ENCODE measurements around the gene TBC1D14.

The TBC1D14 gene

DNA sequence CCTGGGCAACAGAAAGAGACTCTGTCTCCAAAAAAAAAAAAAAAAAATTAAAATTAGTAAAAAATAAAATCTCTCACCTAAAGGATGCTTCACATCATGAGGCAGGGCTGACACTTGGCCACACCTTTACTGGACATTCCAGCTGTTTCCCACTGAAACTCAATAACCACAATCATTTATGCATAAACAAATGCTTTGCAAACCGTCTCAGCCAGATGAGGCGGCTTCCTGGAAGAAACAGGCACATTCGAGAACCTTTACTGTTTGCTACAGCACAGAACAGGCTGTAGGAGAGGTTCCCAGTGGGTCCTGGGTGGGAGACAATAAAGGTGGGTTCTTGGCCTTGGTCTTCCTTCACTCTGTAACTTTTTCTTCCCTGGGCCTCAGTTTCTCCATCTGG, 10.9 kb upstream of the TBC1D14 start:
- no peak overlapping the region for H2BK120ac ChIP-seq (ENCODE audit: insufficient read depth, low read length, poor library complexity)
- no peak overlapping the region for H3K4me2 ChIP-seq (ENCODE audit: low read length)
- no peak overlapping the region for H4K91ac ChIP-seq (ENCODE audit: low read depth, low read length)
- no peak for DNase-seq
- H2BK5ac ChIP-seq (ENCODE audit: low read depth, low read length, poor library complexity), result no peak overlapping the region
- H3K4me1 ChIP-seq (ENCODE audit: control insufficient read depth in 1 of 2, insufficient read depth in 2 of 2, low read length in 2 of 2), result no peaks in the 10 kb centered on the region
- no peak overlapping the region for H3K14ac ChIP-seq (ENCODE audit: low read length)
- no peak overlapping the region for H2AFZ ChIP-seq (ENCODE audit: insufficient read depth, low read length, poor library complexity)
- H3K79me2 ChIP-seq (ENCODE audit: control insufficient read depth, insufficient read depth, low read length, poor library complexity), result no peaks in the 10 kb centered on the region
- no peak overlapping the region for H4K8ac ChIP-seq (ENCODE audit: low read depth, low read length)
- H3K27ac ChIP-seq (ENCODE audit: low read depth, low read length), result no peak overlapping the region
- H4K12ac ChIP-seq (ENCODE audit: low read depth, low read length), result no peak overlapping the region
- H3K9me3 ChIP-seq (ENCODE audit: insufficient read depth, low read depth, low read length), result peaks cover 1% of the 10 kb centered on the region
- no peak overlapping the region for H3K9ac ChIP-seq (ENCODE audit: low read length)
- no CpG with 5 or more reads among the region's 3 CpGs for WGBS (ENCODE audit: extremely low coverage, insufficient coverage, insufficient read length)
- H3K4ac ChIP-seq (ENCODE audit: low read depth, low read length), result no peak overlapping the region
- H2AK5ac ChIP-seq (ENCODE audit: low read length), result no peak overlapping the region
- no peak overlapping the region for H3K23ac ChIP-seq (ENCODE audit: low read length)
- H3K27me3 ChIP-seq (ENCODE audit: insufficient read depth, low read length), result no peaks in the 10 kb centered on the region
- H2BK12ac ChIP-seq (ENCODE audit: low read length), result no peak overlapping the region
- H3K18ac ChIP-seq (ENCODE audit: low read length), result no peak overlapping the region
- no peak overlapping the region for H3K4me3 ChIP-seq (ENCODE audit: low read depth, low read length)
- no peaks in the 10 kb centered on the region for H3K79me1 ChIP-seq (ENCODE audit: low read length)
- no peaks in the 10 kb centered on the region for H3K36me3 ChIP-seq (ENCODE audit: control insufficient read depth in 1 of 2, insufficient read depth in 2 of 2, low read length in 2 of 2)

DNA sequence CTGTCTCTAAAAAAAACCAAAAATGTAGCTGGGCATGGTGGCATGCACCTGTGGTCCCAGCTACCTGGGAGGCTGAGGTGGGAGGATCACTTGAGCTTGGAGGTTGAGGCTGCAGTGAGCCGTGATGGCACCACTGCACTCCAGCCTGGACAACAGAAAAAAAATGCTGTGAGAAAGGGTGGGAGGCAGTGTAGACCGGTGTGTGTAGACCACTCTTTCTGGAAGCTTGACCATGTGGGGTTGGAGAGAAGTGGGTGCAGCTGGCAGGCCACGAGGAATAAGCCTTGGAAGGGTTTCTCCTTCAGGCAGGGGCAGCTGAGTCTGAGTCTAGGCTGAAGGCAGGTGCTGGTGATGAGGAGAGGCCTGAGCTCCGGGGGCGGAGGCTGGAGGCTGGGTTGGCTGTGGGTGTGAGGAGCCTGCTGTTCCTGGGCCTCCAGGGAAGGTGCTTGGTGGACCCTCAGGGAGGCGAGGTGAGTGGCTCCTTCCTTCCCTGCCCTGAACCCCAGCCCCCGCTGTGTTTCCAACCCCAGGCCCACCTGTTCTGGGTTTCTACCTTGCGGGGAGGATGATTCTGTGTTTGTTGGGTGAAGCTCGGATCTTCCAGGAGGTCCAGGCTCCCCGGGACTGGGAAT, 9.3 kb upstream of the TBC1D14 start:
- H2BK5ac ChIP-seq (ENCODE audit: low read depth, low read length, poor library complexity), result no peak overlapping the region
- no peak overlapping the region for H4K12ac ChIP-seq (ENCODE audit: low read depth, low read length)
- H3K27me3 ChIP-seq (ENCODE audit: insufficient read depth, low read length), result no peaks in the 10 kb centered on the region
- no peak overlapping the region for H4K91ac ChIP-seq (ENCODE audit: low read depth, low read length)
- no peak overlapping the region for H3K18ac ChIP-seq (ENCODE audit: low read length)
- H3K9ac ChIP-seq (ENCODE audit: low read length), result no peak overlapping the region
- DNase-seq, result no peak
- no peak overlapping the region for H3K4me2 ChIP-seq (ENCODE audit: low read length)
- no peak overlapping the region for H2BK120ac ChIP-seq (ENCODE audit: insufficient read depth, low read length, poor library complexity)
- no peak overlapping the region for H2AFZ ChIP-seq (ENCODE audit: insufficient read depth, low read length, poor library complexity)
- no CpG with 5 or more reads among the region's 10 CpGs for WGBS (ENCODE audit: extremely low coverage, insufficient coverage, insufficient read length)
- no peak overlapping the region for H3K23ac ChIP-seq (ENCODE audit: low read length)
- H4K8ac ChIP-seq (ENCODE audit: low read depth, low read length), result no peak overlapping the region
- no peak overlapping the region for H2AK5ac ChIP-seq (ENCODE audit: low read length)
- H2BK12ac ChIP-seq (ENCODE audit: low read length), result no peak overlapping the region
- no peaks in the 10 kb centered on the region for H3K79me2 ChIP-seq (ENCODE audit: control insufficient read depth, insufficient read depth, low read length, poor library complexity)
- no peak overlapping the region for H3K4ac ChIP-seq (ENCODE audit: low read depth, low read length)
- H3K36me3 ChIP-seq (ENCODE audit: control insufficient read depth in 1 of 2, insufficient read depth in 2 of 2, low read length in 2 of 2), result no peaks in the 10 kb centered on the region
- peaks cover 1% of the 10 kb centered on the region for H3K9me3 ChIP-seq (ENCODE audit: insufficient read depth, low read depth, low read length)
- H3K14ac ChIP-seq (ENCODE audit: low read length), result no peak overlapping the region
- no peaks in the 10 kb centered on the region for H3K79me1 ChIP-seq (ENCODE audit: low read length)
- no peaks in the 10 kb centered on the region for H3K4me1 ChIP-seq (ENCODE audit: control insufficient read depth in 1 of 2, insufficient read depth in 2 of 2, low read length in 2 of 2)
- H3K27ac ChIP-seq (ENCODE audit: low read depth, low read length), result no peak overlapping the region
- H3K4me3 ChIP-seq (ENCODE audit: low read depth, low read length), result no peak overlapping the region

- no peak overlapping the region for H2AFZ ChIP-seq (ENCODE audit: insufficient read depth, low read length, poor library complexity)
- no peaks in the 10 kb centered on the region for H3K4me1 ChIP-seq (ENCODE audit: control insufficient read depth in 1 of 2, insufficient read depth in 2 of 2, low read length in 2 of 2)
- H4K8ac ChIP-seq (ENCODE audit: low read depth, low read length), result no peak overlapping the region
- H3K79me1 ChIP-seq (ENCODE audit: low read length), result no peaks in the 10 kb centered on the region
- DNase-seq, result no peak
- H2BK12ac ChIP-seq (ENCODE audit: low read length), result no peak overlapping the region
- no peak overlapping the region for H2AK5ac ChIP-seq (ENCODE audit: low read length)
- H3K9ac ChIP-seq (ENCODE audit: low read length), result no peak overlapping the region
- H3K4me2 ChIP-seq (ENCODE audit: low read length), result no peak overlapping the region
- H3K23ac ChIP-seq (ENCODE audit: low read length), result no peak overlapping the region
- H3K14ac ChIP-seq (ENCODE audit: low read length), result no peak overlapping the region
- no peaks in the 10 kb centered on the region for H3K79me2 ChIP-seq (ENCODE audit: control insufficient read depth, insufficient read depth, low read length, poor library complexity)
- no CpG with 5 or more reads among the region's 12 CpGs for WGBS (ENCODE audit: extremely low coverage, insufficient coverage, insufficient read length)
- H2BK120ac ChIP-seq (ENCODE audit: insufficient read depth, low read length, poor library complexity), result no peak overlapping the region
- H3K27me3 ChIP-seq (ENCODE audit: insufficient read depth, low read length), result no peaks in the 10 kb centered on the region
- H2BK5ac ChIP-seq (ENCODE audit: low read depth, low read length, poor library complexity), result no peak overlapping the region
- no peak overlapping the region for H3K4ac ChIP-seq (ENCODE audit: low read depth, low read length)
- peaks cover 1% of the 10 kb centered on the region for H3K9me3 ChIP-seq (ENCODE audit: insufficient read depth, low read depth, low read length)
- H3K36me3 ChIP-seq (ENCODE audit: control insufficient read depth in 1 of 2, insufficient read depth in 2 of 2, low read length in 2 of 2), result no peaks in the 10 kb centered on the region
- no peak overlapping the region for H3K4me3 ChIP-seq (ENCODE audit: low read depth, low read length)
- H4K91ac ChIP-seq (ENCODE audit: low read depth, low read length), result no peak overlapping the region
- H3K18ac ChIP-seq (ENCODE audit: low read length), result no peak overlapping the region
- no peak overlapping the region for H4K12ac ChIP-seq (ENCODE audit: low read depth, low read length)
- H3K27ac ChIP-seq (ENCODE audit: low read depth, low read length), result no peak overlapping the region
Measured at GRCh38 chr4:6900956-6901355, 8.7 kb upstream of the TBC1D14 start.

DNA sequence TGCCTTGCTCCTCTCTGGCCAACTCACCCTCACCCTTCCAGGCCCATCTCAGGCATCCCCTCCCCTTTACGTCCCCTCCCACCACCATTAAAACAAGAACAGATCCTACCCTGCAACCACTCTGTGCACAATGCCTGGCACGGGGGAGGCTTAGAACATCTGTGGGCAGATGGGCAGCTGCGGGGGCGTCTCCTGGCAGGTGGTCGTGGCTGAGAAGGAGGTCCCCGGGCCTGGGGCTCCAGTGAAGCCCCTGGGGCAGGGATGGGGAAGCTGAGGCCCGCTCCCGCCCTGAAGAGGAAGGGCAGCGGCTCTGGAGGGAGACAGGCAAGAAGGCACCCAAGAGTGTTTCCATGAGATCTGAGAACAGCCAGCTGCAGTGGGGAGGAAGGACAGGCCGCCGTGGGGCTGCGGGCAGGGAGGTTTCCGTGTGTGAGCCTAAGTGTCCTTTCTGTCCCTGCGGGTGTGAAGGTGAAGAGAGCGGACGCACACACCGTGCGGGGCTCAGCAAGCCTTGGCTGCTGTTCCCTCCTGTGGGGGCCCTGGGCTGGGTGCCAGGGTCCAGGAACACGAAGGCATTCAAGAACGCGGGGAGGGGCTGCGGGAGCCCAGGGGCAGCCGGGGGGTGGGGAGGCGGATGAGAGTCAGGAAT, 7.8 kb upstream of the TBC1D14 start:
- Histone ChIP-seq H4K91ac (ENCODE audit: low read depth, low read length) (no peak overlapping the region), H3K36me3 (ENCODE audit: control insufficient read depth in 1 of 2, insufficient read depth in 2 of 2, low read length in 2 of 2) (no peaks in the 10 kb centered on the region), H3K4ac (ENCODE audit: low read depth, low read length) (no peak overlapping the region), H2BK5ac (ENCODE audit: low read depth, low read length, poor library complexity) (no peak overlapping the region), H3K9me3 (ENCODE audit: insufficient read depth, low read depth, low read length) (peaks cover 1% of the 10 kb centered on the region), H3K79me2 (ENCODE audit: control insufficient read depth, insufficient read depth, low read length, poor library complexity) (no peaks in the 10 kb centered on the region), H3K79me1 (ENCODE audit: low read length) (no peaks in the 10 kb centered on the region), H3K4me3 (ENCODE audit: low read depth, low read length) (no peak overlapping the region), H3K27me3 (ENCODE audit: insufficient read depth, low read length) (no peaks in the 10 kb centered on the region), H3K9ac (ENCODE audit: low read length) (no peak overlapping the region), H3K14ac (ENCODE audit: low read length) (no peak overlapping the region), H2BK12ac (ENCODE audit: low read length) (no peak overlapping the region), H2BK120ac (ENCODE audit: insufficient read depth, low read length, poor library complexity) (no peak overlapping the region), H3K27ac (ENCODE audit: low read depth, low read length) (no peak overlapping the region), H3K4me1 (ENCODE audit: control insufficient read depth in 1 of 2, insufficient read depth in 2 of 2, low read length in 2 of 2) (no peaks in the 10 kb centered on the region), H3K23ac (ENCODE audit: low read length) (no peak overlapping the region), H3K4me2 (ENCODE audit: low read length) (no peak overlapping the region), H2AK5ac (ENCODE audit: low read length) (no peak overlapping the region), H2AFZ (ENCODE audit: insufficient read depth, low read length, poor library complexity) (no peak overlapping the region), H4K12ac (ENCODE audit: low read depth, low read length) (no peak overlapping the region), H4K8ac (ENCODE audit: low read depth, low read length) (no peak overlapping the region), H3K18ac (ENCODE audit: low read length) (no peak overlapping the region)
- no CpG with 5 or more reads among the region's 24 CpGs for WGBS (ENCODE audit: extremely low coverage, insufficient coverage, insufficient read length)
- DNase-seq, result no peak

Measured in trophoblast cell (in vitro differentiated cells and primary cell).